GM19463 (cell line): ENCODE results near the gene CDC14B.
"Not testable (repeated sequence)": the region's sequence is repeated elsewhere in the genome, so short reads cannot be mapped to it uniquely, and the experiment has no call there.

Experiments used
- ATAC-seq: cut with Tn5 transposase; IDR thresholded peaks from one replicate; pipeline ENCODE4 v1.9.1; 2021; ENCODE audit warnings: mild to moderate bottlenecking, moderate library complexity; ENCODE audit not compliant: unreplicated experiment

Gene CDC14B

DNA sequence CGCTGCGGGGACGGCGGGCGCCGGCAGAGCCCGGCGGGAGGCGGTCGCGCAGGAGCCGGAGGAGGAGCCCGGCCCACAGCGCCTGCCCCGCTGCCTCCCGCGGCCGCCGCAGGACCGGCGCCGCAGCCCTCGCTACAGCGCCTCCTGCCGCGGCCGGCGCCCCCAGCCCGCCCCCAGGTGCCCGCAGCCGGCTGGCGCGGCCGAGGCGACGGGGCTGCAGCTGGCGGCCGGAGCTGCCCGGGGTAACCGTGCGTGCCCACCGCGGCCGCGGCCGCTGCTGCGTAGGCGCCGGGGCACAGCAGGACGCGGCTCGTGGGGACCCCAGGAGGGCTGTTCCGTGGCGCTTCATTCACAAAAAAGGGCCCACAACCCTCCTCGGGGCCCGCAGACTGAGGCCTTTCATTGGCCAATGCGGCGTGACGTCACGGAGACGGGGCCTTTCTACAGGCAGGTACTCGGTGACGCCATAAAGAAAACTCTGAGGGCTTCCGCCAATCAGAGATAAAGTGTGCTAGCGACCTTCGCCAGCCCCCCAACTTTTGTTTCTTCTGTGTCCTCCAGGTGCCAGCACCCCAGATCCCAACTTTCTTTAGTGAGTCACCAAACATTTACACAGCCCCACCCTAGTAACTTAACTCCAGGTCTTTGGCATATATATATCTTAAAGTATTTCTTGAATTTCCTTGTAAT lies at the start of gene CDC14B:
Gene CDC14B (minus strand): TSS at position 353 of the 690 bp plus-strand sequence. CDS start 465 bp downstream, outside the sequence.
- peak; percentile 77 for ATAC-seq

DNA sequence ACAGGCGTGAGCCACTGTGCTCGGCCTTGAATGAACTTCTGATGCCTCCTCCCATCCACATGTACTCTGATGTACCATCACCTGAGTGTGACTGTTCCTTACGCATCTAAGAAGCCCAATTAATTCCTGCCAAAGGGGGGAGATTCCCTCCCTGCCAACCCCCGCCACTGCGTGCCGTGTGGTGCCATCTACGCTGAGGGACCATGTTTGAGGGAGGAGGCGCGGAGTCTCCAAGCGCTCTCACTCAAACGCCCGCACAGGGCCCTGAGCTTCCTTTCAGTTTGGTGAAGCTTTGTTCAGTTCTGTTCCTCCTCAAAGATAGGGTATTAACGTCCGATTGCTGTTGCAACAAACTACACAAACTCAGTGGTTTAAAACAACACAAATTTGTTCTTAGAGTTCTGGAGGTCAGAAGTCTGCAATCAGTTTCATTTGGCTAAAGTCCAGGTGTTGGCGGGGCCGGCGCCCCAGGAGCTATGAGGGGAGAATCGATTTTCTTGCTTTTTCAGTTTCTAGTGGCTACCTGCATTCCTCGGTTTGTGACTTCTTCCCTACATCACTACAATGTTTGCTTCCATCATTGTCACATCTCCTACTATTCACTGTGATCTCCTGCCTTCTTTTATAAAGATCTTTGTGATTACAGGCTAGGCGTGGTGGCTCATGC lies 49.4 kb upstream of the CDC14B start:
- no peak for ATAC-seq

DNA sequence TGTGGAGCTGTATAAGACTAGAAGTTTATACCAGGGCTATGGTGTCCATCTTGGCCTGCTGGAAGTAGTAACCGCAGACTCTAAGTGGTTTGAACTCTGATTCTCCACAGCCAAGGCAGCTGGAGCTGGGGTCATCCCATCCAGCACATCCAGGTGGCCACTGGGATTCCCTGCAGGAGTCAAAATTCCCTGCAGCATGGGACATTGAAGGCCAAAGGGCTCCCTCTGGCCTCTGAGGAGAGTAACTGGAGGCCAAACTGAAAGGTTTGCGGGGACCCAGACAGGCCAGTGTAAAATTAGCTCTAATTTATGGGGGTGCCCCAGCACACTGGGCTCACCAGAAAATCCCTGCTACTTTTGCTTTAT lies 47.7 kb upstream of the CDC14B start:
- ATAC-seq = no peak

DNA sequence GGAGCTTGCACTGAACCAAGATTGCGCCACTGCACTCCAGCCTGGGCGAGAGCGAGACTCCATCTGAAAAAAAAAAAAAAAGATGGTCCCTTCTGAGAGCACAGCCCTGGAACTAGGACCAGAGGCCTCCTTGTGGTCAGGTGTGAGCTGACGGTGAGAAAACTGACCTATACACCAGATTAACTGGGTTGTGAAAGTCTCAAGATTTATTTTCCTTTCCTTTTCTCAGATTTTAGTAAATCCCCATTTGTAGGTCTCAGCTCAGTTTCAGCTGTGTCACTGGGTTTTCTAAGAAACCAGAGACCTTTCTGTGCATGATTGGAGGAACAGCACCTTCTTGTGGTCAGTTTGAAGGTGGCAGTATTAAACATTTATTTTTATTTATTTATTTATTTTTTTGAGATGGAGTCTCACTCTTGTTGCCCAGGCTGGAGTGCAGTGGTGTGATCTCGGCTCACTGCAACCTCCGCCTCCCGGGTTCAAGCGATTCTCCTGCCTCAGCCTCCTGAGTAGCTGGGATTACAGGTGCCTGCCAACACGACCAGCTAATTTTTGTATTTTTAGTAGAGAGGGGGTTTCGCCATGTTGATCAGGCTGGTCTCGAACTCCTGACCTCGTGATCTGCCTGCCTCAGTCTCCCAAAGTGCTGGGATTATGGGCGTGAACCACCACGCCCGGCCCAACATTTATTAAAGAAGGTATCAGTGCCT lies 47.2 kb upstream of the CDC14B start:
- peak; percentile 58 for ATAC-seq

DNA sequence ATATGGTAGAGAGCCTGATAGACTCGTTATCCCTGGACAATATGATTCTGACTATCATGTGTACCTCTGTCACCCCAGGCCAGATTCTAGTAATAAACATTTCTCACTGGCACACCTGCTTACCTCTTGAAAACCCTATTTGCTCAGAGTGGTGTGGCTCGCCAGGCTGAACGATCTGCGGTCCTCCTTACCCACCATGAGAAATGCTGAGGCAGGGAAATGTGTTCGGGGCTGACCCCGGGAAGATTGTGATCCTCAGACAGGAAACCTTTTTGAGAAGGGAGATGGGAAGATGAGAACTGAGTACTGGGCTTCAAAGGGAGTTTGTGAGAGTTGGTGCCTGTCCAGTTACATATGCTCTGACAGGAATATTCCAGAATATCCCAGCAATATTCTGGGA lies 46.1 kb upstream of the CDC14B start:
- no peak for ATAC-seq

DNA sequence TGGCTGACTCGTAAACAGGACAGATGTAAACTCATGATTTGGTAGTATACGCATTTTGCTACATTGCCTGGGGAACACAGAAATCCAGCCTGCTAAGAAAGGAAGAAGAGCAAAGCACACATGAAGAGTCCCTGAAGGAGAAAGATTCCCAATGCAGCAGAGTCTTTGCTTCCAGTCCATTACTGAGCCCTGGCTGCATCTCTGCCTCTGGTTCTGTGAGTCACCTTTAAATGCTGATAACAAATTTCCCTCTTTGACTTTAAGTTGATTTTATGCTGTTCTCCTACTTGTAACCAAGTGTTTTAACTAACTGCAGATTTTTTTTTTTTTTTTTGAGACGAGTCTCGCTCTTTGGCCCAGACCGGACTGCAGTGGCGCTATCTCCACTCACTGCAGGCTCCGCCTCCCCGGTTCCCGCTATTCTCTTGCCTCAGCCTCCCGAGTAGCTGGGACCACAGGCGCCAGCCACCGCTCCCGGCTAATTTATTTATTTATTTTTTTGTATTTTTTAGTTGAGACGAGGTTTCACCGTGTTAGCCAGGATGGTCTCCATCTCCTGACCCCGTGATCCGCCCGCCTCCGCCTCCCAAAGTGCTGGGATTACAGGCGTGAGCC lies 44.0 kb upstream of the CDC14B start:
- no peak for ATAC-seq

DNA sequence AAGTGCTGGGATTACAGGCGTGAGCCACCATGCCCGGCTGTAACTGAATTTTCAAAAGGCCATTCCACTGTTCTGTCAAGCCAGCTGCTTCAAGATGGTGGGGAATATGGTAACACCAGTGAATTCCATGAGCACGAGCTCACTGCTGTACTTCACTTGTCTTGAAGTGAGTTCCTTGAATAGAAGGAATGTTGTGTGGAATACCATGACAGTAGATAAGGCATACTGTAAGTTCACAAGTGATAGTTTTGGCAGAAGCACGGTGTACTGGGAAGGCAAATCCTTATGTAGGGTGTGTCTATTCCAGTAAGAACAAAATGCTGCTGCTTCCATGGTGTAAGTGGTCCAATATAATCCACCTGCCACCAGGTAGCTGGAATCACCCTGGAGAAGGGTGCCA lies 42.1 kb upstream of the CDC14B start:
- no peak for ATAC-seq

DNA sequence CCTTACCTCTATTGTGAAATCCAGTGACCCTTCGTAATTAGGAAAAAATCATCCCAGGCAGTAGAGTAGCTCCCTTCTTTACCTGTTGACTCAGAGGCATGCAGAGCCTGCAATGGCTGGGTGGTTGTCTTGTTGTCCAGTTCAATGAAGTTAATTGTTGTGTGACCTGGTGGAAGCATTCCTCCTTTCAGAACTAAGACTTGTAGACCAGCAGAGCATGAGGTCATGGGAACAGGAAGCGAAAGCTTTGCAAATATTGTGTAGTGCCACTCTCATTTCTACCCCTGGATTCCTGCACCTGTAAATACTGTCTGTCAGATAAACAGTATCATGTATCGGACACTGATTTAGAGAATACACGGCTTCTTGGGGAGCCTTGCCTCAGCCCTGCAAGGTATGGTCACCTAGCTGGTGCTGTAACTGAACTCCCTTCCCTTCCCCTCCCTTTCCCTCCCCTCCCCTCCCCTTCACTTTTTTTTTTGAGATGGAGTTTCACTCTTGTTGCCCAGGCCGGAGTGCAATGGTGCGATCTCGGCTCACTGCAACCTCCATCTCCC lies 41.1 kb upstream of the CDC14B start:
- ATAC-seq = no peak

DNA sequence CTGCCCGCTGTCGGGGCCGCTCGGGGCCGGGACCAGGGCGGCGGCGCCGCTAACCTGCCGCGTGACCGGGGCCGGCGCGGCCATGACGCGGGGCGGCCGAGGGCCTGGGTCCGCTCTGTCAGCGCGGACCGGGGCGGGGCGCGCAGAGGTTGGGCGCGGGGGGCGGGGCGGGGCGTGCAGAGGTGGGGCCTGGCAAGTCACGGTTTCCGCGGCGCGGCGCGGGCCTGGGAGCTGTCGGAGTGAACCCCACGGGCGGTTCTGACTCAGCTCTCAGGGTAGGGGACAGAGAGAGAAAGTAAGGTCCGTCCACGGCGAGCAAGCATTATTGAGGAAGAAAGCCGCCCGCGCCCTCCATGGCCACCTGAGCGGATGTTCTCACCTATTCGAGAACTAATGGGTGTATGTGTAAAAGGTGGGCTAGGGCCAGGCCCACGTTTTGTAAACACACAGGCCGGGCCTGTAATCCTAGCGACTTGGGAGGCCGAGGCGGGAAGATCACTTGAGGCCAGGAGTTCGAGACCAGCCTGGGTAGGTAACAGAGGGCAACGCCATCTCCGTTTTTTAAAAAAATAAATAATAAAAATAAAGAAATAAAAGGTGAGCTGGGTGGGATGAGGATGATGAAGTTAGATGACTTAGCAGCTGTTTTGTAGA lies 35.7 kb upstream of the CDC14B start, which contains the start of gene PRXL2C:
Gene PRXL2C (minus strand): TSS at position 120 of the 654 bp plus-strand sequence. CDS start 36 bp downstream, at position 84.
- peak; percentile 78 for ATAC-seq

DNA sequence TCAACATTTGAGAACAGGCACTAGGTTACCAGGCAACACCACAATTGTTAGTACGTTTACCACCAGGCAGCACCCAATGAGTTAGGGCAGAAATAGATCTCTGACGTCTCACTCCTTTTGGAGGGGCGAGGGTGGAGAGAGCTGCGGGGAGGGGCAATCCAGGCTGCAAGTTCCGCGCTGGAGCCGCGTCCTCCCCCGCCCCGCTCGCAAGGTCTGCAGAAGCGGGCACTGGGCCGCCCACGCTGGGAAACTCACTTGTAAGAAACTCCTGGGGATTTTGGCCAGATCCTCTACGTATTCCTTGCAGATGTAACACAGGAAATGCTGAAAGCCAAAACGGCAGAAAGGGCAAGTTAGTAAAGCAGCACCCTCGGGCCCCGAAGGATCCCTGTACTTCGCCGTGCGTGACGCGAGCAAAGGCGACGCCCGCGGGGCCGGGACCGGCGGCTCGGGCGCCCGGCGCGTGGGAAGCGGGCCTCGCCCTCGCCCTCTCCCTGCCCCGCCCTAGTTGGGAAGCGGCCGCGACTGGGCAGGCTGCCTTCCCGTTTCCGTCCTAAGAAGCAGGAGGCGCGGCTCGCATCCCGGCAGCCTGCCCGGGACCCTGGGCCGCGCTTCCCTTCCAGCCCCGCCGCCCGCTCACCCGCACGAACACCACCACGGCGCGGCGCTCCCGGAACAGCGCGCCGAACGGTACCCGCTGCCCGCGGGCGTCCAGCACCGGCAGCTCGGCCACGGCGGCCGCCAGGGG lies 35.0 kb upstream of the CDC14B start:
- ATAC-seq = peak; percentile 49

DNA sequence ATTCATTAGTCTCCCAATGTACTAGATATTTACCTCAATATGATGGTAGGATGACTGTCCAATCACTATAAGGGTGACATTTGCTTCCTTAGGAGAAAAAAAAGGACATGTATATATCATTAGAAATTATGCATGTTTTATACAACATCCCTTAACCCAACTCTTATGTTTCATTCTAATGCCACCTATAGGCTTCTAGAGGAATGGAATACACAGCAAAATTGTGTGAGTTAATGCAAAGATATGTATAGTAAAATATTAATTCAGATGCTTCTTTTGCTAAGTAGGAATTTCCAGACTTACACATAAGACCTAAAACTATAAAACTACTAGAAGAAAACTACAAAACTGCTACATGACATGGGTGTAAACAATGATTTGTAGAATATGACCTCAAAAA lies 32.0 kb upstream of the CDC14B start:
- no peak for ATAC-seq

DNA sequence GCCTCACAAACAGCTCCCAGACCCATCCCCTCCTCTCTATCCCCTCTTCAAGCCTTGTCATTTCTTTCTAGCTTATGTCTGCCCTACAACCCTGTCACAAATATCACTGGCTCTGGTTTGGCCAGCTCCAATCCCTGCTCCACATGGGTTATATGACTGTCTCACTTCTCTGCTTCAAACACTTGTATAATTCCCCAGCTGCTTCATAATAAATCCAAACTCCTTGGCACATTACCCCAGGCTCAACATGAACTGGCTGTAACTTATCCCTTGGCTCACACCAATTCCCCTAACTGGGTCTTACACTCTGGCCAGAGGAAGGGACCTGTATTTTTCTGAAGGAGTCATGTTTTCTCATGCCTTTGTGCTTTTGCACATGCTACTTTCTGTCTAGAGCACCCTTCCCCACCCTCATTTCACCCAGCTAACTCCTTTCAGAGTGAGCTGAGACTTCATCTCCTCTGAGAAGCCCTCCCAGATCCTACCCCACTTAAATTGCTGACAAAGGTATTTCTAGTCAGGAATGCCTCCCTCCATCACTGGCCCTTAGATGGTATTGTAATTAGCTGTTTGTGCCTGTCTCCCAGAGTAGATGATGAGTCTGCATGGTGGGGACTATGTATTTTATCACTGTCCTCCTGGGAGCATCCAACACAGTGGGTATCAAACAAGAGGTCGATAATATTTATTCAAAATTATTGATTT lies 30.1 kb upstream of the CDC14B start:
- ATAC-seq = no peak

DNA sequence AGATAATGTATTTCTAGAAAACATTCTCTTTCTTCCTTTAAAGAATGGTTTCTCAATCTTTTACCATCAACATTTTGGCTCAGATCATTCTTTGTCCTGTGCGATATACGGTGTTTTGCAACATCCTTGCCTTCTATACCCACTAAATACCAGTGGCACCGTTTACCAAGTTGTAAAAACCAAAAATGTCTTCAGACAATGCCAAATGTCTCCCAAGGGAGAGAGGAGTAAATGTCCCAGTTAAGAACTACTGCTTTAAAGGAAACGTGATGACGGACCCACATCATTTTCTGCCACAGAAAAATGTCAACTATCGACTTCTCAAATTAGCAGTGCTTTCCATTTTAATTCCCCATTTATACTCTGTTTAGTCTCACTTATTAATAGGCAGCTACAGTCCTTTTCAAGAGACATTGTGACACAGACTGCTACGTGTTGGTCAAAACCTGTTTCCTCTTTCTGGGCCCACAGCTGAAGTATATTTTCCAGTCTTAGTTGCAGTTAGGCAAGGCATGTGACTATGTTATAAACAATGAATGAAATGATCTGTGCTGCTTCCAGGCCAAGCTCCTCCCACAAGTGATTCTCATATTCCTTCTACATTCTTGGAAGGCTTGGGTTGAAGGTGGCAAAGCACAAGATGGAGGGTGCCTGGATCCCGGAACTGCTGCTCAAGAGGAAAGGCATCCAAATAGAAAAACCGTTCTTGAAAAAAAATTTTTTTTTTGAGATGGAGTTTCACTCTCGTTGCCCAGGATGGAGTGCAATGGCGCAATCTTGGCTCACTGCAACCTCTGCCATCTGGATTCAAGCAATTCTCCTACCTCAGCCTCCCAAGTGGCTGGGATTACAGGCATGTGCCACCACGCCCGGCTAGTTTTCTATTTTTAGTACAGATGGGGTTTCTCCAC lies 26.7 kb upstream of the CDC14B start:
- no peak for ATAC-seq

DNA sequence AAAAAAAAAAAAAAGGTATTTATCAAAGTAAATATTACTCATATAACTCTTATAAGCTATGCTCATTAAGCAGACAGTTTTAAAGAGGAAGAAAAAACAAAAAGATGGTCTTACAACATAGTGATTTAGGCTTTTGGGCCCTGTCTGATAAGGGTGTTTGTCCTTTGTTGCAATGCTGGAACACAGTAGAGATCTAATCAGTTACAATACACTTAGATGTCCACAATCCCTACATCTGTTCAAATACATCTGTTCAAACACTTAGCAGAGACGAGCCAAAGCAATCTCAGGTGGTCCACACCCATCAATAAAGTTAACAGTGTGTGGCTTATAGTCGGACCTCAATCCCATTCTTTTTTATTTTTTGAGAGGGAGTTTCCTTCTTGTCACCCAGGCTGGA lies 24.5 kb upstream of the CDC14B start:
- ATAC-seq = no peak

DNA sequence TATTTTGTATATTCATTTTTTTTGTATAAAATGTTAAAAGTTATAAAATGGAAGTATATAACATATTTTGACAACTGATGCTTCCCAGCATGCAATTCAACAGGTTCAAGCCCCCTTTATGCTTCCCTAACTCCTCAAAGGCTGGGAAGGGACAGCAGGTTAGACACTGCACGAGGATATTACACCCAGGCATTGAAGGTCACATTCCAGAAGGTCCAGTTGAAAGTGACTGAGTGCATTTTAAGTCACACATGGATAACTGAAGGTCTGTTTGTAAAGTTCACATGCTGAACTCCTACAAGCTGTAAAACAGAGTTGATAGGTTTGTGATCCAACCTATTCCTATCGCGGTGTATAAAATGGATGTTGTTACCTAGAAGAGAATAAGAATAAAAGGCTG lies 21.9 kb upstream of the CDC14B start:
- ATAC-seq = no peak

DNA sequence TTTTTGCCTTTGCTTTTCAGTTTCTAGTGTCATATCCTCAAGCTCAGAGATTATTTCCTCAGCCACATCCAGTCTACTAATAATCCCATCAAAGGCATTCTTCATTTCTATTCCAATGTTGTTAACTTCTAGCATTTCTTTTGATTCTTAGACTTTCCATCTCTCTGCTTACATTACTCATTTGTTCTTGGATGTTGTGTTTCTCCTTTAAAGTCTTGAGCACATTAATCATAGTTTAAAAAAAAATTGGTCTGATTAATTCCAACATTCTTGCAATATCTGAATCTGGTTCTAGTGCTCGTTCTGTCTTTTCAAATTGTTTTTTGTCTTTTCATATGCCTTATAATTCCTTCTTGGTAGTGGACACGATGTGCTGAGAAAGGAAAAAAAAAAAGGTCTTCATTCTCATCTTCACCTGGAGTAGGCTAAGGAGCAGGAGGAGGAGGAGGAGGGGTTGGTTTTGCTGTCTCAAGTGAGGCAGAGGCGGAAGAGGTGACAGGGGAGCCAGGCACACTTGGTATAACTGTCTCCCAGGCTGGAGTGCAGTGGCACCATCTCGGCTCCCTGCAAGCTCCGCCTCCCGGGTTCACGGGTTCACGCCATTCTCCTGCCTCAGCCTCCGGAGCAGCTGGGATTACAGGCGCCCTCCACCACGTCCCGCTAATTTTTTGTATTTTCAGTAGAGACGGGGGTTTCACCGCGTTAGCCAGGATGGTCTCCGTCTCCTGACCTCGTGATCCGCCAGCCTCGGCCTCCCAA lies 19.1 kb upstream of the CDC14B start:
- no peak for ATAC-seq

DNA sequence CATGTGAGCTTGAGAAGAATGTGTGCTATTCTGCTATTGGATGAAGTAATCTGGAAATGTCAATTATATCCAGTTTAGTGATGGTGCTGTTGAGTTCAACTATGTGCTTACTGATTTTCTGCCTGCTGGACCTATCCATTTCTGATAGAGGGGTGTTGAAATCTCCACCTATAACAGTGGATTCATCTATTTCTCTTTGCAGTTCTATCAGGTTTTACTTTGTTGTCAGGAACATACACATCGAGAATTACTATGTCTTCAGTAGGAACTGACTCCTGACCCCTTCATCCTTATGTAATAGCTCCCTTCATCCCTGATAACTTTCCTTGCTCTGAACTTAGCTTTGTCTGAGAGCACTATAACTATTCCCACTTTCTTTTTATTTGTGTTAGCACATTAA lies 16.7 kb upstream of the CDC14B start:
- ATAC-seq = no peak

DNA sequence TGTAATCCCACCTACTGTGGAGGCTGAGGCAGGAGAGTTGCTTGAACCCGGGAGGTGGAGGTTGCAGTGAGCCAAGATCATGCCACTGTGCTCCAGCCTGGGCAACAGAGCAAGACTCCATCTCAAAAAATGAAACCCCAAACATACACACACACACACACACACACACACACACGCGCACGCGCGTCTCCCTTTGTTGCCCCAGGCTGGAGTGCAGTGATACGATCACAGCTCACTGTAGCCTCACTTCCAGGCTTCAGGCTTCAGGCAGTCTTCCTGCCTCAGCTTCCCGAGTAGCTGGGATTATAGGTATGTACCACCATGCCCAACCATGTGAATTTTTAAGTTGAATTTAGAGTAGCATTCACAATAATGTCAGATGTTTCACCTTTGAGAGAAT lies 13.9 kb upstream of the CDC14B start:
- ATAC-seq = not testable (repeated sequence)
